ENCODE data around the gene TRAIP. TPM values are rescaled to one million over a fixed set of nuclear protein-coding genes. Genes with fewer than 3 reads are reported as not detected.
"Not testable (repeated sequence)": the region's sequence is repeated elsewhere in the genome, so short reads cannot be mapped to it uniquely, and the experiment has no call there.

TRAIP gene
- total RNA-seq, 4 donors from 2014 or later = 0.84 to 1.4 (median 1.3) TPM; not detected in 1

DNA sequence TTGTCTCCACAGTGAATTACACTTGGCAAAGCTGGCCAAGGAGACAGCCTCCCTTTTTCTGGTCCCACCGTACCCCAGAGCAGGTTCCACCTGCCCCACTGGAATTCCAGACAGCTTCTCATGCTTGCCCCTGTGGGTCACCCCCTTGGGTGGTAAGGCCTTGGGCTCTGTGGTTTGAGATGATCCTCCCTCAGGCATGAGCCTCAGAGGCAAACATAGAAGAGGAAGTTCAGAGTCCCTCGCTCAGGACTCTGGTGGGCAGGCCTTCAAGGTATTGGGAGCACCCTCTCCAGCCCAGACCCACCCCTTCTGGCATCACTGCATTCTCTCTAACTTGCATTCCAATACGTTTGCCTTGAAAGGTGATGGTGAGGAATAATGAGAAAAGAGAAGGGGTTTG, 25.0 kb downstream of the TRAIP start:
- no peak for DNase-seq (ENCODE audit: extremely low spot score)
- 76% methylated on average over 3 of the region's 3 CpGs for WGBS
- TF ChIP-seq CTCF (IDR thresholded peaks at IDR 0.05) (no peak), POLR2AphosphoS5 (IDR thresholded peaks at IDR 0.05) (no peak), POLR2A (IDR thresholded peaks at IDR 0.05; ENCODE audit: low read depth) (no peak), EP300 (IDR thresholded peaks at IDR 0.05) (no peak)
- Histone ChIP-seq H3K27ac (replicated peaks in 1 of 4) (no peak overlapping the region), H3K36me3 (peaks cover 0 to 24% (median 10%) of the 10 kb centered on the region in 4 donors), H3K27me3 (no peaks in the 10 kb centered on the region), H3K4me3 (no peak overlapping the region), H3K4me1 (no peaks in the 10 kb centered on the region), H3K9me3 (no peaks in the 10 kb centered on the region)
- intact Hi-C loops (cut with DNase I) = no loop called here

DNA sequence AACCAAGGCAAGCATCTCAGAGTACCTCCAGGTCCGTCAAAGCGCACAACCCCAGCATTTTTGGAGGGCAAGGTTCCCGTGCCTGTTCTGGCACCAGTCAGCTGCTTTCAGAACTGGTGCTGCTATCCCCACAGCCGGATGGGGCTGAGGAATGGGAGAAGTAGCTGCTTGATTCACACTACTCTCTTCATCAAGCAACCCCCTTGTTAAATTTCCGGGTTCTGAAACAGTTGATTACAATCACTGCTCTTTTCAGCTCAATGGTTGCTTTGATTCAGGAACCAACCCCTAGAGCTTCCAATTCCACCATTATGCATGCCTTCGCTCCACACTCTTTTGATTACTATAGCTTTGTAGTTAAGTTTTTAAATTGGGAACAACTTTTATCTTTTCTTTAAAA, 30.3 kb downstream of the TRAIP start:
- H3K9me3 ChIP-seq = no peaks in the 10 kb centered on the region
- 89% methylated on average over 6 of the region's 6 CpGs for WGBS
- H3K27me3 ChIP-seq = no peaks in the 10 kb centered on the region
- H3K36me3 ChIP-seq = peaks cover 0 to 24% (median 7%) of the 10 kb centered on the region in 4 donors
- no peaks in the 10 kb centered on the region for H3K4me1 ChIP-seq
- H3K4me3 ChIP-seq = no peak overlapping the region
- no peak for TF ChIP-seq EP300 (IDR thresholded peaks at IDR 0.05)
- no peak for TF ChIP-seq CTCF (IDR thresholded peaks at IDR 0.05)
- no peak for TF ChIP-seq POLR2A (IDR thresholded peaks at IDR 0.05; ENCODE audit: low read depth)
- no peak for TF ChIP-seq POLR2AphosphoS5 (IDR thresholded peaks at IDR 0.05)
- no peak for DNase-seq (ENCODE audit: extremely low spot score)
- intact Hi-C loops (cut with DNase I) = no loop called here
- no peak overlapping the region for H3K27ac ChIP-seq (replicated peaks in 1 of 4)

GRCh38 chr3:49823131-49823530, 33.2 kb downstream of the TRAIP start:
- intact Hi-C loops (cut with DNase I); H3K27me3 ChIP-seq; H3K4me3 ChIP-seq; H3K36me3 ChIP-seq; H3K4me1 ChIP-seq; DNase-seq (ENCODE audit: extremely low spot score); H3K27ac ChIP-seq (replicated peaks in 1 of 4); H3K9me3 ChIP-seq: not testable (repeated sequence)
- WGBS = 98% methylated on average over 3 of the region's 3 CpGs

DNA sequence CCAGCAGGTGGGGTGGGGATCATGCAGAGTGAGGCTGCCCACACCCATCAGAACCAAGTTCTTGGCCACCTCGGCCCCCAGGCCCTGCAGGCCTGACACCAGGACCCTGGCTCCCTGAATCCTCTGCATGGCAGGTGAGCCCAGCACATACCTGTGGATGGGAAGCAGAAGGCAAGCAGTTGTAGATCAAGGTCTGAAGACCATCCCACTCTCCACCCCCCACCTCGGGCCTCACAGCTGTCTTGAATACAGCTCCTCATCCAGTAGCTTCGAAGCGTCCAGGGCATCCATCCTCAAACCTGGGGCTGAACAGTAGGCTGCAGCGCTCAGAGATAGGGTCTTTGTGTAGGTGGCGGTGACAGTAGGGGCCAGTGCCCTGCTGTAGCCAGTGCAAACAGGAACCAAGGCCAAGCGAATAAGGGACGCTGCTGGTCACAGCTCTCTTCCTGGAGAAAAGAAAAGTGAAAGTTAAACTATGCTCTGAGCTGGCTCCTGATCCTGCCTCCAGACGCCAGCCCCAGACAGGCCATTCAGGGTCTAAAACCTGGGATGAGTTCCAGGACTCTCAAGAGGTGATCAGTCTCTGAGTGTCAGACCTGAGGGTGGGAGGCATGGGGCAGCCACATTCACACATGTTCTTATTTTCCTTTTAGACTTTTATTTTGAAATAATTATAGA, 42.7 kb downstream of the TRAIP start, which contains the start of gene UBA7:
UBA7 (minus strand) TSS at position 457 of the 678 bp plus-strand sequence; CDS start at position 291, 166 bp downstream.
- Histone ChIP-seq H3K9me3 (no peaks in the 10 kb centered on the region), H3K36me3 (peaks cover 4 to 39% (median 33%) of the 10 kb centered on the region in 4 donors), H3K27ac (replicated peaks in 1 of 4) (peak within 1 kb of the TSS; percentile 72 to 82 (median 81)), H3K4me3 (peak within 1 kb of the TSS; percentile 55 to 67 (median 58)), H3K27me3 (no peaks in the 10 kb centered on the region), H3K4me1 (peaks cover 19 to 39% (median 30%) of the 10 kb centered on the region in 4 donors)
- DNase-seq (ENCODE audit: extremely low spot score) = no peak
- intact Hi-C loops (cut with DNase I) = no loop called here
- WGBS = 8% methylated on average over 9 of the region's 9 CpGs
- TF ChIP-seq CTCF (IDR thresholded peaks at IDR 0.05) = no peak
- TF ChIP-seq POLR2AphosphoS5 (IDR thresholded peaks at IDR 0.05) = peak; percentile 44 to 73

- Histone ChIP-seq H3K27ac (replicated peaks in 1 of 4) (peak overlapping the region; percentile 72 to 82 (median 81)), H3K4me1 (peaks cover 19 to 42% (median 31%) of the 10 kb centered on the region in 4 donors), H3K9me3 (no peaks in the 10 kb centered on the region), H3K36me3 (peaks cover 4 to 43% (median 33%) of the 10 kb centered on the region in 4 donors), H3K27me3 (no peaks in the 10 kb centered on the region), H3K4me3 (peak overlapping the region; percentile 55 to 67 (median 58))
- no peak for TF ChIP-seq POLR2AphosphoS5 (IDR thresholded peaks at IDR 0.05)
- no peak for TF ChIP-seq POLR2A (IDR thresholded peaks at IDR 0.05; ENCODE audit: low read depth)
- no peak for TF ChIP-seq CTCF (IDR thresholded peaks at IDR 0.05)
- no peak for TF ChIP-seq EP300 (IDR thresholded peaks at IDR 0.05)
- WGBS = 41% methylated on average over 5 of the region's 9 CpGs
- no peak for DNase-seq (ENCODE audit: extremely low spot score)
- intact Hi-C loops (cut with DNase I) = no loop called here
These were observed 43.4 kb downstream of the TRAIP start for GRCh38 chr3:49812916-49813496.
